ENCODE measurements around the gene SYT1. TPM values are rescaled to one million over a fixed set of nuclear protein-coding genes. Genes with fewer than 3 reads are reported as not detected.

The SYT1 gene
- total and polyA plus RNA-seq, 2 of the 8 experiments (the other 6 are each of a cell fraction or from before 2014, with no cell fraction given): 11.0 to 34.6 TPM

DNA sequence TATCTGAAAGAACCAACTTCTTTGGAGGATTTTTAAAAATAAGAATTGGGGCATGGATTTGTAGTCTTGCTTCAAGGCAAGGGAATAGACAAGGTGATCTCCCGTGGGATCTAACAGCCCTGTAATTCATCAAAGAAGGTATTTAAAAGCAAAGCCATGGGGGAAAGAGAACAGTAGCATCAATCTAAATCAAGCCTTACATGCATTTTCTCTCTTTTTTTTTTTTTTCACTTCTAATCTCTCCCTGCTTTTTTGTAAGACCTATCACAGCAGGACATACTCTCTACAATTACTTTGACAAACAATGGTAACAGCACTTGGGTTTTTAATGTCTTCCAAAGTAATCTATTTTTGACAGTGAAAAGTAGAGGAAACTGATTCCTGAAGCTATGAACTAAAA, 458.3 kb downstream of the SYT1 start:
- H2BK20ac ChIP-seq (ENCODE audit: low read length): no peak overlapping the region
- WGBS, 2 experiments (ENCODE audit: extremely low coverage in 1 of 2, insufficient coverage in 1 of 2, insufficient read length in 1 of 2, insufficient replicate concordance in 2 of 2, low coverage in 1 of 2, low lambda C conversion rate in 2 of 2, missing lambda C conversion rate in 1 of 2): 53% methylated on average over 1 of the region's 1 CpG; no CpG with 5 or more reads in 1 of the 2 experiments
- H2BK5ac ChIP-seq (ENCODE audit: low read depth, low read length): no peak overlapping the region
- no peaks in the 10 kb centered on the region for H3K79me1 ChIP-seq (ENCODE audit: low read depth, low read length)
- DNase-seq (ENCODE audit: low read depth in 1 of 2, low spot score in 2 of 2) (no peak), FAIRE-seq (no peak)
- H3K9me3 ChIP-seq (ENCODE audit: insufficient read depth in 2 of 2, low read depth in 1 of 2, low read length in 1 of 2): no peaks in the 10 kb centered on the region
- H4K5ac ChIP-seq (ENCODE audit: insufficient read length, low read depth, low read length): no peak overlapping the region
- H4K91ac ChIP-seq (replicated peaks; ENCODE audit: insufficient read length, low read length): no peak overlapping the region
- H2BK12ac ChIP-seq (ENCODE audit: low read depth, low read length): no peak overlapping the region
- H3K4me2 ChIP-seq (ENCODE audit: insufficient read depth in 1 of 2, low read depth in 2 of 2, low read length in 2 of 2): no peak overlapping the region
- H3K4ac ChIP-seq (replicated peaks; ENCODE audit: insufficient read length, low read depth, low read length): no peak overlapping the region
- POLR2A ChIA-PET (ENCODE audit: partially characterized antibody): no interaction called here
- H2BK120ac ChIP-seq (replicated peaks; ENCODE audit: low read depth, low read length): no peak overlapping the region
- H3K4me3 ChIP-seq (ENCODE audit: extremely low read depth in 1 of 4, insufficient read depth in 2 of 4, low read depth in 3 of 4, low read length in 4 of 4): no peak overlapping the region
- no peak overlapping the region for H2AK5ac ChIP-seq (ENCODE audit: low read depth, low read length)
- CTCF ChIA-PET (ENCODE audit: partially characterized antibody): interaction anchor here (0.9 kb wide), 1 partner anchor 36 kb away, joined by 3 read pairs; no protein-coding TSS in a partner anchor
- no peaks in the 10 kb centered on the region for H3K79me2 ChIP-seq (ENCODE audit: control insufficient read depth in 1 of 2, insufficient read depth in 2 of 2, low read length in 2 of 2)
- H2BK15ac ChIP-seq (ENCODE audit: low read length): no peak overlapping the region
- no peak overlapping the region for H3K14ac ChIP-seq (ENCODE audit: insufficient read length)
- H3K23ac ChIP-seq (ENCODE audit: insufficient read length): no peak overlapping the region
- H4K20me1 ChIP-seq (replicated peaks in 1 of 2; ENCODE audit: control insufficient read depth in 1 of 2, insufficient read depth in 2 of 2, low read length in 2 of 2): no peaks in the 10 kb centered on the region
- H3K36me3 ChIP-seq (ENCODE audit: control insufficient read depth in 2 of 4, insufficient read depth in 4 of 4, low read length in 3 of 4): no peaks in the 10 kb centered on the region
- no peak overlapping the region for H3K18ac ChIP-seq (ENCODE audit: extremely low read depth, low read length)
- no peaks in the 10 kb centered on the region for H3K27me3 ChIP-seq (replicated peaks in 1 of 4; ENCODE audit: control insufficient read depth in 3 of 4, extremely low read depth in 1 of 4, insufficient read depth in 3 of 4, low read length in 3 of 4)
- no peak overlapping the region for H3K27ac ChIP-seq (ENCODE audit: low read depth, low read length)
- H3K56ac ChIP-seq (replicated peaks; ENCODE audit: insufficient read length, low read depth, low read length): no peak overlapping the region
- peaks cover 0 to 6% (median 3%) of the 10 kb centered on the region in 4 experiments; a peak in 2 of 7 replicates for H3K4me1 ChIP-seq (replicated peaks in 1 of 4; ENCODE audit: control insufficient read depth in 3 of 4, insufficient read depth in 4 of 4, low read length in 3 of 4)
- H3K23me2 ChIP-seq (ENCODE audit: low read depth, low read length): no peaks in the 10 kb centered on the region
- no peak overlapping the region for H3K9ac ChIP-seq (replicated peaks in 1 of 4; ENCODE audit: extremely low read depth in 1 of 4, low read depth in 3 of 4, low read length in 3 of 4)
- no peak overlapping the region for H2AFZ ChIP-seq (ENCODE audit: low read length)
- no peak overlapping the region for H4K8ac ChIP-seq (ENCODE audit: extremely low read depth, insufficient read depth, low read length)
- TF ChIP-seq TBP (IDR thresholded peaks at IDR 0.05; ENCODE audit: low read depth, low read length) (no peak), HDAC2 (IDR thresholded peaks at IDR 0.05; ENCODE audit: borderline replicate concordance in 1 of 2, low read depth in 2 of 2, low read length in 2 of 2) (no peak), CHD2 (IDR thresholded peaks at IDR 0.05; ENCODE audit: low read length) (no peak), CBX5 (IDR thresholded peaks at IDR 0.05; ENCODE audit: low read depth, low read length) (no peak), CBX8 (IDR thresholded peaks at IDR 0.05; ENCODE audit: borderline replicate concordance, low read depth, low read length) (no peak), BACH1 (IDR thresholded peaks at IDR 0.05; ENCODE audit: low read length) (no peak), TCF12 (IDR thresholded peaks at IDR 0.05; ENCODE audit: low read depth, low read length) (no peak), TAF1 (IDR thresholded peaks at IDR 0.05; ENCODE audit: low read depth, low read length) (no peak), SIX5 (IDR thresholded peaks at IDR 0.05; ENCODE audit: low read depth, low read length) (no peak), HDAC6 (IDR thresholded peaks at IDR 0.05; ENCODE audit: low read depth, low read length) (no peak)

Data from H1 (cell line).